HepG2 (cell line): ENCODE measurements around the gene GNA14. TPM values are rescaled to one million over a fixed set of nuclear protein-coding genes. Genes with fewer than 3 reads are reported as not detected.

ENCODE experiments used
- ATAC-seq: fragments of 200-7000 bp; cut with Tn5 transposase; 3 replicates; pipeline ENCODE4 v1.9.1; 2020; ENCODE audit warnings: mild to moderate bottlenecking, moderate library complexity
- BruUV-seq: library from RNA; stranded (reverse); fragments of 400-500 nt; replicated peaks from 2 replicates; lab custom pipeline; 2021; lab: Mats Ljungman, UMichigan
- CTCF ChIA-PET: fragments of 300-600 bp; formaldehyde crosslinking; extraction: SDS; loops from one replicate; lab custom pipeline; 2021; ENCODE audit warnings: low total read pairs, inconsistent platforms, low intra/inter-chr PET ratio; lab: Yijun Ruan, JAX
- POLR2A ChIA-PET: fragments of 350-600 bp; sonication (Branson Sonifier 250); formaldehyde crosslinking; loops from one replicate; lab custom pipeline; 2020; ENCODE audit warnings: antibody characterized with exemption, inconsistent platforms; lab: Yijun Ruan, JAX
- DNase-seq: peaks from one replicate; pipeline ENCODE4 v3.0.0-alpha.2; 2015; ENCODE audit warnings: low spot score
- FAIRE-seq: peaks from 3 replicates; lab custom pipeline; 2011; peaks lifted over from hg19 to GRCh38; lab: Jason Lieb, UNC
- H2AFZ ChIP-seq: one replicate; pipeline ENCODE4 v1.6.1; 2011; ENCODE audit warnings: low read length, inconsistent platforms
- H3K27ac ChIP-seq: fragments of 300-600 bp; 3 replicates; pipeline ENCODE4 v1.8.0; 2011; ENCODE audit warnings: mixed run types, mild to moderate bottlenecking, mixed read lengths, low read length, inconsistent platforms; ENCODE audit not compliant: insufficient read depth; ENCODE audit errors: extremely low read length
- H3K27me3 ChIP-seq, 2 experiments: fragments of 200-600 bp in 1 of 2; 2 replicates in 1 of 2; 3 replicates in 1 of 2; pipeline versions ENCODE4 v1.6.0 to v1.8.0; 2011; ENCODE audit warnings: low read length in 2 of 2, mild to moderate bottlenecking in 2 of 2, moderate library complexity in 2 of 2, inconsistent platforms in 1 of 2; ENCODE audit not compliant: insufficient read depth in 2 of 2, control insufficient read depth in 1 of 2
- H3K36me3 ChIP-seq, 2 experiments: fragments of 200-600 bp in 1 of 2; replicated peaks in 1 of 2; 2 replicates in 1 of 2; 3 replicates in 1 of 2; pipeline versions ENCODE4 v1.5.1 to v1.8.0; 2011; ENCODE audit warnings: low read length in 2 of 2, inconsistent platforms in 1 of 2; ENCODE audit not compliant: insufficient read depth in 2 of 2, control insufficient read depth in 1 of 2
- H3K4me1 ChIP-seq: 2 replicates; pipeline ENCODE4 v1.5.1; 2012; ENCODE audit warnings: low read length, inconsistent platforms; ENCODE audit not compliant: insufficient read depth
- H3K4me2 ChIP-seq: 2 replicates; pipeline ENCODE4 v1.6.0; 2011; ENCODE audit warnings: low read depth, low read length, inconsistent platforms
- H3K4me3 ChIP-seq, 3 experiments: fragments of 200-600 bp in 1 of 3; sonication (generic), shearing (Covaris generic) in 1 of 3; replicated peaks in 1 of 3; 2 replicates each; pipeline ENCODE4 v1.5.1; 2011 to 2016; ENCODE audit warnings: low read length in 3 of 3, inconsistent platforms in 2 of 3, low read depth in 2 of 3, mild to moderate bottlenecking in 2 of 3, control low read depth in 1 of 3, mixed read lengths in 1 of 3; ENCODE audit not compliant: insufficient read depth in 1 of 3
- H3K79me2 ChIP-seq: one replicate; pipeline ENCODE4 v1.6.1; 2011; ENCODE audit warnings: low read length, inconsistent platforms; ENCODE audit not compliant: insufficient read depth
- H3K9ac ChIP-seq: 2 replicates; pipeline ENCODE4 v1.6.0; 2011; ENCODE audit warnings: mild to moderate bottlenecking, low read depth, low read length, inconsistent platforms; ENCODE audit not compliant: insufficient read depth
- H3K9me3 ChIP-seq: 2 replicates; pipeline ENCODE4 v1.5.1; 2012; ENCODE audit warnings: mild to moderate bottlenecking, low read length
- H4K20me1 ChIP-seq: 2 replicates; pipeline ENCODE4 v1.6.0; 2011; ENCODE audit warnings: inconsistent platforms, mild to moderate bottlenecking, low read length, moderate library complexity; ENCODE audit not compliant: insufficient read depth
- ARHGAP35 ChIP-seq: sonication (generic); formaldehyde crosslinking; IDR thresholded peaks from 2 replicates; pipeline ENCODE4 v1.9.0; 2022; ENCODE audit warnings: mild to moderate bottlenecking, inconsistent platforms, moderate library complexity, missing genetic modification reagents, borderline replicate concordance
- ATF7 ChIP-seq, 2 experiments: fragments of 450-650 bp in 1 of 2; sonication (generic) in 1 of 2; formaldehyde crosslinking in 1 of 2; IDR thresholded peaks; 2 replicates each; pipeline versions ENCODE4 v1.4.0 to v1.6.1; 2016 to 2020; ENCODE audit warnings: antibody characterized with exemption in 1 of 2, mild to moderate bottlenecking in 1 of 2, missing genetic modification reagents in 1 of 2
- ELF1 ChIP-seq: sonication (generic); formaldehyde crosslinking; IDR thresholded peaks from 2 replicates; pipeline ENCODE4 v1.4.0; 2020; ENCODE audit warnings: missing genetic modification reagents
- GATAD2A ChIP-seq: IDR thresholded peaks from 2 replicates; pipeline ENCODE4 v1.6.1; 2016
- GZF1 ChIP-seq: sonication (generic); formaldehyde crosslinking; IDR thresholded peaks from 2 replicates; pipeline ENCODE4 v1.5.1; 2020; ENCODE audit warnings: mild to moderate bottlenecking, missing genetic modification reagents
- HNRNPK ChIP-seq: fragments of 200-400 bp; formaldehyde crosslinking; IDR thresholded peaks from 2 replicates; pipeline ENCODE4 v1.6.1; 2018; ENCODE audit warnings: low read length, low read depth, moderate library complexity, mild to moderate bottlenecking; ENCODE audit not compliant: poor library complexity, severe bottlenecking
- KLF13 ChIP-seq: sonication (generic); formaldehyde crosslinking; IDR thresholded peaks from 2 replicates; pipeline ENCODE4 v1.4.0; 2020; ENCODE audit warnings: mild to moderate bottlenecking, missing genetic modification reagents
- RELA ChIP-seq: sonication (generic); formaldehyde crosslinking; IDR thresholded peaks from 2 replicates; pipeline ENCODE4 v1.4.0; 2020; ENCODE audit warnings: missing genetic modification reagents
- SALL2 ChIP-seq: sonication (generic); formaldehyde crosslinking; IDR thresholded peaks from 2 replicates; pipeline ENCODE4 v1.8.1; 2023; ENCODE audit warnings: mild to moderate bottlenecking, missing genetic modification reagents, inconsistent platforms
- WIZ ChIP-seq: sonication (generic); formaldehyde crosslinking; IDR thresholded peaks from 2 replicates; pipeline ENCODE4 v1.5.1; 2020; ENCODE audit warnings: mild to moderate bottlenecking, missing genetic modification reagents
- ZFP36L1 ChIP-seq: sonication (generic); formaldehyde crosslinking; IDR thresholded peaks from 2 replicates; pipeline ENCODE4 v1.8.0; 2022; ENCODE audit warnings: mild to moderate bottlenecking, missing genetic modification reagents, moderate library complexity
- ZNF180 ChIP-seq: sonication (generic); formaldehyde crosslinking; IDR thresholded peaks from 2 replicates; pipeline ENCODE4 v1.4.0; 2020; ENCODE audit warnings: low read depth, missing genetic modification reagents, borderline replicate concordance
- ZNF660 ChIP-seq: sonication (generic); formaldehyde crosslinking; IDR thresholded peaks from 2 replicates; pipeline ENCODE4 v1.5.1; 2020; ENCODE audit warnings: mild to moderate bottlenecking, low read depth, missing genetic modification reagents, borderline replicate concordance
- ZNF737 ChIP-seq: sonication (generic); formaldehyde crosslinking; IDR thresholded peaks from 2 replicates; pipeline ENCODE4 v1.5.0; 2020; ENCODE audit warnings: missing genetic modification reagents, mild to moderate bottlenecking, borderline replicate concordance
- ZNF772 ChIP-seq: sonication (generic); formaldehyde crosslinking; IDR thresholded peaks from 2 replicates; pipeline ENCODE4 v1.5.0; 2020; ENCODE audit warnings: mild to moderate bottlenecking, missing genetic modification reagents
- WGBS: methylation state at CpG from one replicate; pipeline ENCODE4 v1.1.6; 2017; ENCODE audit warnings: low lambda C conversion rate; 5-methylcytosine and 5-hydroxymethylcytosine counted together
- in situ Hi-C: cut with HindIII; loops from 2 replicates; pipeline ENCODE4 v1.10.0; 2017; ENCODE audit warnings: low pct_unique_long_range_greater_than_20kb; ENCODE audit not compliant: extremely low pct_ligation_motif_present
- intact Hi-C: fragments of 100-400 bp; cut with micrococcal nuclease; formaldehyde crosslinking; loops from one replicate; pipeline ENCODE4 v1.10.0; 2022; ENCODE audit not compliant: unreplicated experiment
- polyA plus RNA-seq, 8 experiments: library from polyadenylated mRNA; depleted of rRNA in 3 of 8; stranded (reverse) in 7 of 8; unstranded in 1 of 8; fragments of >200 nt; fragmentation: Illumina TruSeq in 4 of 8; extraction: Trizol in 4 of 8; gene quantifications; 2 replicates each; pipeline versions ENCODE4 v1.2.1 to v1.2.3, GENCODE V29; 2011 to 2016; ENCODE audit warnings: low read depth in 4 of 8, missing spikeins in 1 of 8, mixed read lengths in 1 of 8; ENCODE audit not compliant: insufficient read depth in 1 of 8
- total RNA-seq, 5 experiments: library from RNA; depleted of rRNA; stranded (reverse); fragments of >200 nt; fragmentation: Illumina TruSeq; extraction: Trizol; gene quantifications; 2 replicates each; pipeline ENCODE4 v1.2.3, GENCODE V29; 2016; ENCODE audit warnings: low read depth in 1 of 5
- TF ChIP-seq, protein P1 (sequence below): fragments of 450-650 bp; IDR thresholded peaks from 2 replicates; pipeline ENCODE4 v1.6.1; 2016
- TF ChIP-seq, protein P2 (sequence below): sonication (generic); formaldehyde crosslinking; IDR thresholded peaks from 2 replicates; pipeline ENCODE4 v1.5.0; 2020; ENCODE audit warnings: mild to moderate bottlenecking, missing genetic modification reagents
- TF ChIP-seq, protein P3 (sequence below): sonication (generic); formaldehyde crosslinking; IDR thresholded peaks from 2 replicates; pipeline ENCODE4 v1.4.0; 2020; ENCODE audit warnings: missing genetic modification reagents
- TF ChIP-seq, protein P4 (sequence below): IDR thresholded peaks from 2 replicates; pipeline ENCODE4 v1.6.1; 2012; ENCODE audit warnings: inconsistent platforms

The GNA14 gene
- total and polyA plus RNA-seq, 2 of the 13 experiments (the other 11 are each of a cell fraction or from before 2014, with no cell fraction given): not detected

DNA sequence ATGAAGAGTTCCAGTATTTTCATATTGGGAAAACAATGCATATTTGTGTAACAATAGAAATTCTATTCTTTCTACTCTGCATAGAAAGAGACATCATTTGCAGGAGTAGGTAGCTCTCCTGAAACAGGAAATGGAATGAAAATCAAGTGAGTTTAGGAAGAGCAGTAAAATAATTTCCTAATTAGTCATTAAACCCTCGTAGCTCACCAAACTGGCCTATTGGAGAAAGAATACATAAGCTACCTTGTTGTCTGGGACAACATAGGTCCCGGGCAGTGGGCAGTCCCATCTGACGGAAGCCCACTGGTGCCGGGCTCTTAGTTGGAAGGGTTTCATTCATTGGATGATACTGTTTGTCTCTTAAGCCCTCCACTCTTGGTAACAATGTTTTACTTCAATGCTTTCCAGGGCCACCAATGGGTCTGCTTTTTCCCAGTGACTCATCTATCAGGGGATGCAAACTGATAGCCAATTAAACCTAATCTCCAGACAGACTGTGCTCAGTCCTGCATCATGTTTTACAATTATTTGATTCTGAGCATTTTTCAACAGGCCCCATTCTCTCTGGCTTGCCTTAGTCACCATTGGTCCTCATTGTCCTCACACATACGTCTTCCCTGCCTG lies 46.5 kb downstream of the GNA14 start (continued):
- TF ChIP-seq ZFP36L1 (CRISPR knock-in tag) (no peak), ATF7 (IDR thresholded peaks at IDR 0.05) (no peak), ATF7 (CRISPR knock-in tag; IDR thresholded peaks at IDR 0.05) (no peak), GATAD2A (CRISPR knock-in tag) (no peak), ZNF737 (CRISPR knock-in tag) (no peak), RELA (CRISPR knock-in tag) (no peak)

DNA sequence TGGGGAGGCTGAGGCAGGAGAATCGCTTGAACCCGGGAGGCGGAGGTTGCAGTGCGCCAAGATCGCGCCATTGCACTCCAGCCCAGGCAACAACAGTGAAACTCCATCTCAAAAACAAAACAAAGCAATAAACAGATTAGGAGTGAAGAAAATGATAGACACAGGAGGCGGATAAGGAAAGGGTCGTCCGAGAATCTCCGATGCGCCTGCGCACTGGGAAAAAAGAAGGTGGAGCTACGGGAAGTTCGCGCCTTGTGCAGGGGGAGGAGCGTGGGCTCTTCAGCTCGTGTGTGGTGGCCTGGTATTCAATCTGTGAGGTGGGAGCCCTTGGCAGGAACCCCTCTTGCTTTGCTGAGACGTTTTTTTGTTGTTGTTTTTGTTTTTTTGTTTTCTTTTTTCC lies 47.3 kb downstream of the GNA14 start:
- WGBS: 78% methylated on average over 18 of the region's 18 CpGs
- CTCF ChIA-PET: no interaction called here
- Histone ChIP-seq H2AFZ (no peak overlapping the region), H3K4me3 (no peak overlapping the region), H3K9ac (no peak overlapping the region), H3K27ac (no peak overlapping the region), H3K4me2 (no peak overlapping the region), H3K36me3 (no peaks in the 10 kb centered on the region), H3K27me3 (no peaks in the 10 kb centered on the region; a peak in 1 of 5 replicates), H3K79me2 (no peaks in the 10 kb centered on the region), H3K9me3 (no peaks in the 10 kb centered on the region), H4K20me1 (no peaks in the 10 kb centered on the region), H3K4me1 (no peaks in the 10 kb centered on the region)
- intact Hi-C loops: no loop called here
- ATAC-seq: no peak
- in situ Hi-C loops: no loop called here
- POLR2A ChIA-PET: no interaction called here
- no peak for DNase-seq
- BruUV-seq: no TSS peak
- no peak for FAIRE-seq
- TF ChIP-seq HNRNPK (no peak), WIZ (CRISPR knock-in tag) (no peak), ZNF772 (CRISPR knock-in tag) (no peak), ARHGAP35 (no peak), ELF1 (CRISPR knock-in tag) (no peak), KLF13 (CRISPR knock-in tag) (no peak), SALL2 (CRISPR knock-in tag) (no peak), ZNF180 (no peak), GZF1 (CRISPR knock-in tag) (no peak), ZNF660 (CRISPR knock-in tag) (no peak)
- TF ChIP-seq, protein P1, sequence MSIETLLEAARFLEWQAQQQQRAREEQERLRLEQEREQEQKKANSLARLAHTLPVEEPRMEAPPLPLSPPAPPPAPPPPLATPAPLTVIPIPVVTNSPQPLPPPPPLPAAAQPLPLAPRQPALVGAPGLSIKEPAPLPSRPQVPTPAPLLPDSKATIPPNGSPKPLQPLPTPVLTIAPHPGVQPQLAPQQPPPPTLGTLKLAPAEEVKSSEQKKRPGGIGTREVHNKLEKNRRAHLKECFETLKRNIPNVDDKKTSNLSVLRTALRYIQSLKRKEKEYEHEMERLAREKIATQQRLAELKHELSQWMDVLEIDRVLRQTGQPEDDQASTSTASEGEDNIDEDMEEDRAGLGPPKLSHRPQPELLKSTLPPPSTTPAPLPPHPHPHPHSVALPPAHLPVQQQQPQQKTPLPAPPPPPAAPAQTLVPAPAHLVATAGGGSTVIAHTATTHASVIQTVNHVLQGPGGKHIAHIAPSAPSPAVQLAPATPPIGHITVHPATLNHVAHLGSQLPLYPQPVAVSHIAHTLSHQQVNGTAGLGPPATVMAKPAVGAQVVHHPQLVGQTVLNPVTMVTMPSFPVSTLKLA: no peak
- TF ChIP-seq, protein P2, sequence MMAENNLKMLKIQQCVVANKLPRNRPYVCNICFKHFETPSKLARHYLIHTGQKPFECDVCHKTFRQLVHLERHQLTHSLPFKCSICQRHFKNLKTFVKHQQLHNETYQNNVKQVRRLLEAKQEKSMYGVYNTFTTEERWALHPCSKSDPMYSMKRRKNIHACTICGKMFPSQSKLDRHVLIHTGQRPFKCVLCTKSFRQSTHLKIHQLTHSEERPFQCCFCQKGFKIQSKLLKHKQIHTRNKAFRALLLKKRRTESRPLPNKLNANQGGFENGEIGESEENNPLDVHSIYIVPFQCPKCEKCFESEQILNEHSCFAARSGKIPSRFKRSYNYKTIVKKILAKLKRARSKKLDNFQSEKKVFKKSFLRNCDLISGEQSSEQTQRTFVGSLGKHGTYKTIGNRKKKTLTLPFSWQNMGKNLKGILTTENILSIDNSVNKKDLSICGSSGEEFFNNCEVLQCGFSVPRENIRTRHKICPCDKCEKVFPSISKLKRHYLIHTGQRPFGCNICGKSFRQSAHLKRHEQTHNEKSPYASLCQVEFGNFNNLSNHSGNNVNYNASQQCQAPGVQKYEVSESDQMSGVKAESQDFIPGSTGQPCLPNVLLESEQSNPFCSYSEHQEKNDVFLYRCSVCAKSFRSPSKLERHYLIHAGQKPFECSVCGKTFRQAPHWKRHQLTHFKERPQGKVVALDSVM: no peak
- TF ChIP-seq, protein P3, sequence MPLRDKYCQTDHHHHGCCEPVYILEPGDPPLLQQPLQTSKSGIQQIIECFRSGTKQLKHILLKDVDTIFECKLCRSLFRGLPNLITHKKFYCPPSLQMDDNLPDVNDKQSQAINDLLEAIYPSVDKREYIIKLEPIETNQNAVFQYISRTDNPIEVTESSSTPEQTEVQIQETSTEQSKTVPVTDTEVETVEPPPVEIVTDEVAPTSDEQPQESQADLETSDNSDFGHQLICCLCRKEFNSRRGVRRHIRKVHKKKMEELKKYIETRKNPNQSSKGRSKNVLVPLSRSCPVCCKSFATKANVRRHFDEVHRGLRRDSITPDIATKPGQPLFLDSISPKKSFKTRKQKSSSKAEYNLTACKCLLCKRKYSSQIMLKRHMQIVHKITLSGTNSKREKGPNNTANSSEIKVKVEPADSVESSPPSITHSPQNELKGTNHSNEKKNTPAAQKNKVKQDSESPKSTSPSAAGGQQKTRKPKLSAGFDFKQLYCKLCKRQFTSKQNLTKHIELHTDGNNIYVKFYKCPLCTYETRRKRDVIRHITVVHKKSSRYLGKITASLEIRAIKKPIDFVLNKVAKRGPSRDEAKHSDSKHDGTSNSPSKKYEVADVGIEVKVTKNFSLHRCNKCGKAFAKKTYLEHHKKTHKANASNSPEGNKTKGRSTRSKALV (CRISPR knock-in tag): no peak
- TF ChIP-seq, protein P4, sequence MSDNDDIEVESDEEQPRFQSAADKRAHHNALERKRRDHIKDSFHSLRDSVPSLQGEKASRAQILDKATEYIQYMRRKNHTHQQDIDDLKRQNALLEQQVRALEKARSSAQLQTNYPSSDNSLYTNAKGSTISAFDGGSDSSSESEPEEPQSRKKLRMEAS: no peak
